Effector CD8-positive, alpha-beta T cell (primary cell): Measurements from ENCODE around the gene FXYD6.

Experiments used
- DNase-seq: peaks from one replicate; lab custom pipeline; 2025; lab: John Stamatoyannopoulos, UW

Gene FXYD6

DNA sequence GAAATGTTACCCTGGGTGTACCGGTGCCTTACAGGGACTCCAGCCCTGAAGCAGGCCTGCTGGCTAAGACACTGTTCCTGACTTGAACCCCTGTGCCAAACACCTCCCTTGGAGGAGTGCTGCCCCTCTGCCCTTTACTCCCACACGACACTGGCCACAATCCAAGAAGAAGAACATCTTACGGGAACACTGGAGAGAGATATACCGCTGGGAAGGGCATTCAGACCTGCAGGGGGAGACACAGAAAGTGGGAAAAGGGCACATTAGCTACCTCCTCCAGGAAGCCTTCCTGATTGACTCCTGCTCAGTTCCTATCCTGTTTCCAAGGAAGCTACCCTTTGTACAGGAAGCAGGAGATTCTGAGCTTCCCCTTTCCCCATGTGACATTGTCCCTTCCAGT lies 34.1 kb upstream of the FXYD6 start:
- DNase-seq = no peak

DNA sequence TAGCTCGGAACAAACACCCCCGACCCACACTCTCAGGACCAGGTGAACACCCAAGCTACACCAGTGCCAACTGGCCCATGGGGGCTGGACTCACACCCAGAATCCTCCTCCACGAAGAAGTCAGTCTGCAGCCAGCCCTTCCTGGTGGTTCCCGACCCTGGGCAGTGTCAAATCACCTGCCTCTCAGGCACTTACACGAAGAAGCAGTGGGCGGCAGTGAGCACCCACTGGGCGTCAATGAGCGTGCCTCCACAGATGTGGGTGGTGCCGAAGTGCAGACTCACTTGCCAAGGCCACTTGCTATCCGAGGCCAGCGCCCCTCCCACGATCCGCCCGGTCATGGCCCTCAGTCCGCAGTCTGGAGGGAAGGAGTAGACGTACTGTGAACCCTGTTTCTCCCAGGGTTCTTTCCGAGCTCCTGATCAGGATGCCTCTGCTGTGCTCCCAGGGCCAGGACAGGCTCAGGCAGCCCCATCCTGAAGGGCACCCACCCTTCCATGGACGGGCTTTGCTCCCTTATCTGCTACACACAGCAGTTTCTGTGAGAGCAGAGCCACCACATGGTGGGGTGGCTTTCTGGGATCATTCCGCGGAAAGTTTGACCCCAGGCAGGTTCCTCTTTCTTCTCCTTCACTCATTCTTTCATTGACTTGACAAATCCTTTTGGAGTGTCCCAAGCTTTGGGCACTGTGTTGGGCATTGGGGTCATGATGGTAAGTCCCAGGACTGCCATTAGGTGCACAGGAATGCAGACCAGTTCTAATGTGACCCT lies 33.3 kb upstream of the FXYD6 start:
- no peak for DNase-seq

DNA sequence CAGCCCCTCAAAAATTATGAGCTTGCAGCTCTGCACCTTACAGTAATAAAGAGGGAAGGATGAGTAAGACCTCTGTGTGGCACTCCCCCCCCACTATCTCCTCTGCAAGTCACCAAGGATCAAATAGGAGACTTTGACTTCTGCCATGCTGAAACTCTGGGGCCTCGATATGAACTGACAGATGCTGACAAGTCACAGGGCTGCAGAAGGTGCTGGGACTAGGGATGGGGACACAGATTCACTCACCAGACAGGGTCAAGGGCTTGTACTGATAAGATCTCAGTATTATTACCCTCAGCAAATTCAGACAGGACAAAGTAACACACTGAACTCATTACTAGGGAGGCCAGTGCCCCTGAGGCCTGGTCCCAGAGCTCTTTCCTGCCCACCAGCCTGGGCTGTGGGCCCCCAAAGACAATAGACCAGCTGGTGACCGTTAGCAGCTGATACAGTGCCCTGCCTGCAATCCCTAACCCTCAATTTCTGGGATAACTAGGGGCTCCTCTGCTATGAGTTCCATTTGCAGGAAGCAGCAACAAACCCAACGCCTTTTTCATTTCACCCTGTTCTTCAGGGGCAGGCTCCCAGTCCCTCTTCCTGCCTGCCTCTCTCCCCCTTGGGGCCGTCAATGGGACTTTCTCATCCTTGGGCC lies 32.6 kb upstream of the FXYD6 start:
- no peak for DNase-seq

DNA sequence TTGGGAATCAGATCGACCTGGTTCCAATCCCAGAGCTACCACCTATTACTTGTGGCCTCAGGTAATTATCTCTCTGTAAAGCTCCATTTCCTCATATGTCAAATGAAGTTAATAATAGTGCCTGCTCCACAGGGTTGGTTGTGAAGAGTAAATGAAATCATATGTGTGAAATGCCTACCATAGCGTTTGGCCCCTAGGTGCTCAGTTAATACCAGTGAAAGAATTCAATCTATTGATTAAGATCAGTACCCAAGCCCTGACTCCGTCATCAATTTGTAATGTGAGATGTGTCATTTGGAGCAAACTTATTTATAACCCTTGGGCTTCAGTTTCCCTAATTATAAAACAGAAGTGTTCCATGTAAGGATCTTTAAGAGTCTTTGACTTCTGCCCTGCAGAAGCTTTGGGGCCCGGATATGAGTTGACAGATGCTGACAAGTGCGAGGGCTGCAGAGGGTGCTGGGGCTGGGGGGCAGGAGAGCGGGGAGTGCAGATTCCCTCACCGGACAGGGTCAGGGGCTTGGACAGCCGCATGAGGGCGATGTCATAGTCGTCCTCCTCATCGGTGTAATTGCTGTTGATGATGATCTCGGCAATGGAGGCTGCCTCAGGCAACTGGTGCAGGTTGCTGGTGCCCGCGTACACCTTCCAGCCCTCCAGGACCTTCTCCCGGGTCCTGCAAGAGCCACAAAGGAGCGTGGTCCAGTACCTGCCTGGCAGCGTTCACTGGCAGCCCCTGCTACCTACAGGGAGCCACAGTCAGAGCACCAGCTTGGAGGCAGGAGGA lies 31.8 kb upstream of the FXYD6 start:
- no peak for DNase-seq

DNA sequence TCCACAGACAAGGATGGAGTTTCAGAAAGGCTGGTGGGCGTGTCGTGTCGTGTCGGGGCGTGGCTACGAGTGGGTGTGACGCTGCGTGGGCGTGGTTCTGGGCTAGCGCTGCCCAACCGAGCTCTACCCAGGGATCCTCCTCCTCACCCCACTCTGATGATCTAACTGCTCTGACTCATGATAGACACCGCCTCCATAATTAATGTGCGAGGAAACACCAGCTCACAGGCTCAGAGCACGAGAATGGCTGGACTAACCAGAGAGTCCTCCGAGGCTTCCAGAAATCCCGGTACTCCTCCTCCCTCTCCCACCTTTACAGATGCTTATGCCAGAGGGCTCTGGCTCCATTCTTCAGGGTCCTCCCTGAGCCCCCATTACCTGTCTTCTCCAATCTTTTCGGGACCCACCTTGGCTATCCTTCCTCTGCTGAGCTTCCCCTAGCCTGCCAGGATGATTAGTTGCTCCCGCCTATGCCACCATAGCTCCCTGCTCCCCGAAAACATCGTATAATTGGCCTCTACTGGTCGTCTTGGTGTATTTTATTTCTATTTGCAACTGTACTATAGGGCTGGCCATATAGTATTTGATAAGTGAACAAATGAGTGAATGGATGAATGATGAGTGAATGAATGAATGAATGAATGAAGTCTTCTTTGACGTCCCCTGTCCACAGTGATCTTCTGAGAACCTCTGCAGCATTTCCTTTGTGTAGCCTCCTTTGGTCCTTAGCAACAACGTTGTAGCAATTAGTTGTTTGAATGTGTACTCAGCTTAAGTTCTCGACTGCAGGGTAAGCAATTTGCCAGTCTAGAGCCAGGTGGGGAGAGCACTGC lies 31.0 kb upstream of the FXYD6 start:
- no peak for DNase-seq

DNA sequence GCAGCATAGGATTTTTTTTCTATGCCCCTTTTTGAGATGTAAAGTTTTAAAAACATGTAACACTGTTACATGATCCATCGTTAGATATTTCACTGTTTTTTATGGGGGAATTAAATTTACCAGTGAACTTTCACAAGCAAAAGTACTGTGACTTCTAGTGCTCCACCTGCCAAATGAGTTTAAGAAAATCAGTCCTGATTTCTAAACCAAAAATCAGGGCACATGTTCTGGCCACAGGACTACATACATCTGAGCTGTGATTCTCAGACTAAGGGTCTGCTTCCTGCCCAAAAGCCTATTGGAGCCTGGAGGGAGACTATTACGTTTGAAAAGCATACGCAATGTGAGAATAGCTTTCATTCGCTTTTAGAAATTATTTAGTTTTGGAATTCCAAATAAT lies 30.3 kb upstream of the FXYD6 start:
- DNase-seq = no peak

- DNase-seq = no peak
These were observed 29.7 kb upstream of the FXYD6 start for GRCh38 chr11:117906126-117906525.

- no peak for DNase-seq
These were observed 29.1 kb upstream of the FXYD6 start for GRCh38 chr11:117905524-117905923.

GRCh38 chr11:117903505-117904382 lies 27.3 kb upstream of the FXYD6 start:
- DNase-seq = no peak

DNA sequence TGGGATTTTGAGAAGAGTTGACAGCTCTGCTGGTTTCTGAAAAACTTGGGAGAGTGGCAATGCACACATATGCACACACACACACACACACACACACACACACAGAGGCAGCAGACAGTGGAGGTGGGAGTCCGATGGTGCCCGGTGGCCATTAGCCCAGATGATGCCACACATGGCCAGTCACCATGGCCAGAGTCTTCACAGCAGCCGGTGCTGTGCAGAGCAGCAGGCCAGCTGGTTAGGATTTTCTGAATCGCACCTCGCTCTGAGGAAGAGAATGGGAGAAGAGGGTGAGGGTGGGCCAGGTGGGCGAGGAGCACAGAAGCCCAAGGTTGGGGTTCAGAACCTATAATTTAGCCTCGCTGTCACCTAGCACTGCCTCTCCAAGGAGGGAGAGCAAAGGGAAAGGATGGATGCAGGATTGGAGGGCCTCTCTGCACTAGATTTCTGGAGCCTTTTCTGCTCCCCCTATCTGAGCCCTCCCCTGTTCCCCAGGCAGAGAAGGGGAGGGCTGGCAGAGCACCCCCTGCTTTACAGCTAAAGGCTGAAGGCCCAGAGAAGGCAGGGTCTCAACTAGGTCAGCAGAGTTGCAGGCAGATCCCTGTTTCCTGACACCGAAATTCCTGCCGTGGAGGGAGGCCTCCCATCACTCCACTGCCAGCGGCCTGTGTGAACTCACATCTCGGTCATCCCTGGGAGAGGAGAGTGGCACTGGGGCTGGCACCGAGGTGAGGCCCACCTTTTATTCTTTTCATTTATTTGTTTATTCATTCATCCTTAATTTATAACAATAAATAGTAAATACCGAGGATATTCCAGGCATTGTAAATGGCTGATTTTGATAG lies 25.8 kb upstream of the FXYD6 start:
- no peak for DNase-seq

GRCh38 chr11:117901601-117902000 lies 25.1 kb upstream of the FXYD6 start:
- no peak for DNase-seq

DNA sequence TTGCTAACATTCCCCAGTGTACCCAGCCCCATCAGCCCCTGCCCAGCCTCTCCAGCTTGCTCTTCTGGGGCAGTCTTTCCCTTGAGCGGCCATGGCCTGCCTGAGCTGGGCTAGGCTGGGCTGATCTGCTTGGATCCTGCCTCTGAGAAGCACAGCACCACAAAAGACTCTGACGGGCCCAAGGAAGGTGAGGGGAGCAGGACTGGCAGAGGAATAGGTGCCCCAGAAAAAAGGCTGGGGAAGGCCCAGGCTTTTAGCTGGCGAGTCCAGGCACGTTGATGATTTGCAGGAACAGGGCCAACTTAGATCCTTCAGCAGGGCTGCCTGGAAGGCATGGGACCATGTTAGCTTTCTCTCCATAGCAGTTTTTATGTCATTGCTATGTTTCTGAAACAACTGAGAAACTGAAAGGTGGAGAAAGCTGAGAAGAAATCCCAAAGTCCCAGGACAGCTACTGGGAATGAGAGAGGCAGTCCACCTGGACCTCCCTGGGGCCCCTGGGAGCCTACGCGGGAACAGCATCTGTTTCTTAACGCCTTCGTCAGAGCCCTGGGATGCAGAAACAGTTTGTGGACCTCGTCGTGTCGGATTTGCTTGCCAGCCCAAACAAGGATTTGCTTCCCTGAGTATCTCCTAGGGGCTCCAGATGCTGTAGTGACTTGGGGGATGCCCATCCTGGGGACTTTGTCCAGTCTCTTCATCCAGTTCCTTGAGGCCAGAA lies 24.4 kb upstream of the FXYD6 start:
- DNase-seq = no peak

- DNase-seq = no peak
These were observed 23.7 kb upstream of the FXYD6 start for GRCh38 chr11:117900121-117900648.

DNA sequence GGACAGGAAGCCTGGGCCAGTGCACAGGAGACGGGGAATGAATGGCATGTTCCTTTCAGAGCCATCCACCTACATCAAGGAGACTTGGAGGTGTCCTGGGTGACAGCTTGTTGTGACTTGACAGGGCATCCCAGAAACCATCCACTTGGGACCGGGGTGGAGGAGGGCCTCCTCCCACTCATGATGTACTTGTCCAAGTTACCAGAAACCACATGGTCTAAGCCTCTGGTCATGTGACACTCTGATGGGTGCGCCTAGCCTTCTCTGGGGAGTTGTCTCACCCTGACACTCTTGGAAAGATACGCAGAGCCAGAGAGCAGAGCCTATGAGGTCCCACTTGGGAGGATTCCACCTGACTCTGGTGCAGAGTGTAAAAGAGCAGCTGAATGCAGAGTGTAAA lies 21.6 kb upstream of the FXYD6 start:
- no peak for DNase-seq

GRCh38 chr11:117892651-117893050 lies 16.2 kb upstream of the FXYD6 start:
- no peak for DNase-seq

DNA sequence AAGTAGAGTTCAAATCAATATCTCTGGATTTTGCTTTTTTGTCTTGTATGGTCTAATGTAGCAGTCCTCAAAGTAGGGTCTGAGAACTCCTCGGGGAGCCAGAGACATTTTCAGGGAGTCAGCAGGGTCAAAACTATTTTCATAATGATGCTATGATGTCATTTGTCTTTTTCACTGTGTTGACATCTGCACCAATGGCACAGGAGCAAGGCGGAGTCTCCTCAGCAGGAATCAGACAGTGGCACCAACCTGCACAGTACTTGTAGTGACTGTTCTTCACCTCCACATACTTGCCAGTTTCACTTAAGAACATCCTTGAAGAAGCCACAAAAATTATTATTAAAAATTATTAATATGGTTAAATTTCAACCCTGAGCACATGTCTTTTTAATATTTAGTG lies 14.9 kb upstream of the FXYD6 start:
- DNase-seq = no peak

GRCh38 chr11:117888139-117888566 lies 11.7 kb upstream of the FXYD6 start:
- no peak for DNase-seq

GRCh38 chr11:117887431-117888138 lies 11.1 kb upstream of the FXYD6 start:
- no peak for DNase-seq
